K562 (cell line): ENCODE data around the gene PRMT5. TPM values are rescaled to one million over a fixed set of nuclear protein-coding genes. Genes with fewer than 3 reads are reported as not detected.

Source experiments
- CC2D1A ChIP-seq: fragments of 450-650 bp; IDR thresholded peaks from 2 replicates; pipeline ENCODE4 v1.6.1; 2017; ENCODE audit warnings: mild to moderate bottlenecking
- ETV6 ChIP-seq, 3 experiments: fragments of 150-350 bp in 1 of 3; sonication (generic) in 1 of 3; formaldehyde crosslinking in 1 of 3; IDR thresholded peaks; 2 replicates each; pipeline versions ENCODE4 v1.6.1 to v1.8.0; 2014 to 2022; ENCODE audit warnings: borderline replicate concordance in 2 of 3, low read depth in 2 of 3, antibody characterized with exemption in 1 of 3, low read length in 1 of 3, mild to moderate bottlenecking in 1 of 3, missing genetic modification reagents in 1 of 3
- GATAD2A ChIP-seq: fragments of 450-650 bp; IDR thresholded peaks from 2 replicates; pipeline ENCODE4 v1.6.1; 2017
- ILF3 ChIP-seq: fragments of 450-650 bp; IDR thresholded peaks from 2 replicates; pipeline ENCODE4 v1.6.1; 2018; ENCODE audit warnings: antibody characterized with exemption, mild to moderate bottlenecking, moderate library complexity, borderline replicate concordance
- KAT2B ChIP-seq: IDR thresholded peaks from one replicate; pipeline ENCODE4 v1.6.1; 2012; ENCODE audit warnings: low read depth, mild to moderate bottlenecking, control low read depth, inconsistent platforms, low read length, moderate library complexity
- KLF1 ChIP-seq: fragments of 450-650 bp; IDR thresholded peaks from 2 replicates; pipeline ENCODE4 v1.6.1; 2016; ENCODE audit warnings: missing genetic modification characterization, missing compliant biosample characterization
- MECOM ChIP-seq: fragments of 250-450 bp; sonication (Bioruptor Pico); IDR thresholded peaks from 2 replicates; pipeline ENCODE4 v1.8.0; 2022; ENCODE audit warnings: inconsistent platforms
- MITF ChIP-seq: IDR thresholded peaks from 2 replicates; pipeline ENCODE4 v1.6.1; 2014; ENCODE audit warnings: antibody characterized with exemption
- PHF8 ChIP-seq: fragments of 200-600 bp; sonication (generic); IDR thresholded peaks from 2 replicates; pipeline ENCODE4 v1.6.1; 2012; ENCODE audit warnings: mixed run types, mild to moderate bottlenecking, inconsistent platforms, low read length, moderate library complexity, borderline replicate concordance
- RB1 ChIP-seq: fragments of 450-650 bp; IDR thresholded peaks from 2 replicates; pipeline ENCODE4 v1.6.1; 2017; ENCODE audit warnings: low read depth, mild to moderate bottlenecking
- U2AF1 ChIP-seq: fragments of 200-400 bp; formaldehyde crosslinking; optimal IDR thresholded peaks from 2 replicates; pipeline ENCODE3; 2017; ENCODE audit warnings: mild to moderate bottlenecking, low read depth, low read length, moderate library complexity
- U2AF2 ChIP-seq: fragments of 200-400 bp; formaldehyde crosslinking; optimal IDR thresholded peaks from 2 replicates; pipeline ENCODE3; 2017; ENCODE audit warnings: low read depth, mild to moderate bottlenecking, low read length
- ZHX1 ChIP-seq: fragments of 150-350 bp; conservative IDR thresholded peaks from 2 replicates; pipeline ENCODE4 v1.6.1; 2014; ENCODE audit warnings: low read length
- ZNF263 ChIP-seq: sonication (generic); formaldehyde crosslinking; IDR thresholded peaks from 2 replicates; pipeline ENCODE4 v1.8.0; 2022; ENCODE audit warnings: mild to moderate bottlenecking, missing genetic modification reagents, borderline replicate concordance
- ZNF444 ChIP-seq: fragments of 250-450 bp; sonication (Bioruptor Pico); IDR thresholded peaks from 2 replicates; pipeline ENCODE4 v1.4.0; 2020; ENCODE audit warnings: mild to moderate bottlenecking, moderate library complexity
- ZNF586 ChIP-seq: fragments of 450-650 bp; formaldehyde crosslinking; conservative IDR thresholded peaks from 2 replicates; pipeline ENCODE4 v1.4.0; 2020; ENCODE audit warnings: mild to moderate bottlenecking, moderate library complexity
- polyA plus RNA-seq, 8 experiments: library from polyadenylated mRNA; depleted of rRNA in 4 of 8; stranded (reverse) in 5 of 8; unstranded in 3 of 8; fragments of >200 nt; fragmentation: Nextera tagmentation in 2 of 8; fragmentation: Illumina TruSeq in 1 of 8; extraction: Ambion mirVana in 2 of 8; extraction: Trizol in 1 of 8; gene quantifications; 2 replicates each; pipeline versions ENCODE4 v1.2.1 to v1.2.3, GENCODE V29; 2011 to 2014; ENCODE audit warnings: inconsistent platforms in 1 of 8, missing spikeins in 1 of 8
- total RNA-seq, 7 experiments: library from RNA; depleted of rRNA in 6 of 7; stranded (reverse); fragments of >200 nt in 6 of 7; fragmentation: Illumina TruSeq in 2 of 7; extraction: Trizol in 2 of 7; gene quantifications; 2 replicates each; pipeline versions ENCODE4 v1.2.1 to v1.2.3, GENCODE V29; 2011 to 2021; ENCODE audit warnings: low replicate concordance in 1 of 7
- TF ChIP-seq, protein P1 (sequence below): sonication (generic); formaldehyde crosslinking; IDR thresholded peaks from 2 replicates; pipeline ENCODE4 v1.4.0; 2020; ENCODE audit warnings: mild to moderate bottlenecking, missing genetic modification reagents
- TF ChIP-seq, protein P2 (sequence below): fragments of 450-650 bp; IDR thresholded peaks from one replicate; pipeline ENCODE4 v1.6.1; 2018; ENCODE audit warnings: mild to moderate bottlenecking, moderate library complexity; ENCODE audit not compliant: partially characterized antibody

PRMT5 gene
- total and polyA plus RNA-seq, 9 of the 15 experiments (the other 6 are each of a cell fraction or from before 2014, with no cell fraction given) = 114 to 552 (median 222) TPM

DNA sequence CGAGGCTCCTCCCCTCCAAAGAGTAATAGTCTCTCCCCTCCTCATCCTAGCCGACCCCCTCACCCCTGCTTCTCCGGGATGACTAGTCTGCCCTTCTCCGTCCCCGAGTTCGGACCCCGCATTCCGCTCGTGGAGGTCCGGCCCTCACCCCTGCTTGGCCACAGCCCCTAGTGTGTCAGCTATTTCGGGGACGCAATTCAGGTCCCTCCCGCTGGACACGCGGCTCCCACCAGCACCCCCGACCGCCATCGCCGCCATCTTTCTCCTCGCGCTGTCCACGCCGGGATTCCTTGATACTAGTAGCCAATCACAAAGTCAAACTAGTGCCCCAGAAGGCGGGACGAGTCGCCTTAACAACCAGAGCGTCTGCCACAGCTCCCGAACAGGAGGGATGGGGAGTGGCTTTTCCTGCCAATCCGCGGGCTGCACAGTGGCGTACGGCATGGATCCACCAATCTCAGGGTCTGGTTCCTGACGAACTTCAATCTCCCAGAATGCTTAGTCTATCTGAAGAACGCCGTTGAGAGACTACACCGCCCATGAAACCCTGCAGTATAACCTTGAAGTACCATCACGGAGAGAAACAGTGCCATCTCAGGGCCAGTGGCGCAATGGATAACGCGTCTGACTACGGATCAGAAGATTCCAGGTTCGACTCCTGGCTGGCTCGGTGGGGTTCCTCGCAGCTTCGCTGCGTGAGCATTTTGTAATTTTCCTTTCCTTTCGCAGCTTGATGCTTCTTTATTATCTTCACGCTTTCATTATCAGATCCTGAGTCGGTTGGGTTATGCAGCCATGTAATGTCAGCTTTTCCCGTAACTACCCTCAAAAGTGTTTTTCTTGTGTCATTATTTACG, at the start of gene PRMT5 (continued):
- TF ChIP-seq, protein P1, sequence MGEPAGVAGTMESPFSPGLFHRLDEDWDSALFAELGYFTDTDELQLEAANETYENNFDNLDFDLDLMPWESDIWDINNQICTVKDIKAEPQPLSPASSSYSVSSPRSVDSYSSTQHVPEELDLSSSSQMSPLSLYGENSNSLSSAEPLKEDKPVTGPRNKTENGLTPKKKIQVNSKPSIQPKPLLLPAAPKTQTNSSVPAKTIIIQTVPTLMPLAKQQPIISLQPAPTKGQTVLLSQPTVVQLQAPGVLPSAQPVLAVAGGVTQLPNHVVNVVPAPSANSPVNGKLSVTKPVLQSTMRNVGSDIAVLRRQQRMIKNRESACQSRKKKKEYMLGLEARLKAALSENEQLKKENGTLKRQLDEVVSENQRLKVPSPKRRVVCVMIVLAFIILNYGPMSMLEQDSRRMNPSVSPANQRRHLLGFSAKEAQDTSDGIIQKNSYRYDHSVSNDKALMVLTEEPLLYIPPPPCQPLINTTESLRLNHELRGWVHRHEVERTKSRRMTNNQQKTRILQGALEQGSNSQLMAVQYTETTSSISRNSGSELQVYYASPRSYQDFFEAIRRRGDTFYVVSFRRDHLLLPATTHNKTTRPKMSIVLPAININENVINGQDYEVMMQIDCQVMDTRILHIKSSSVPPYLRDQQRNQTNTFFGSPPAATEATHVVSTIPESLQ (CRISPR knock-in tag) = no peak
- TF ChIP-seq ILF3 = no peak
- TF ChIP-seq ZNF444 (CRISPR knock-in tag) = no peak
- TF ChIP-seq KLF1 (tag) = no peak; the same call in 1 of the 2 replicates
- no peak for TF ChIP-seq GATAD2A
- no peak for TF ChIP-seq U2AF2
- TF ChIP-seq MITF = no peak
- TF ChIP-seq KAT2B = no peak
- peak; percentile 90 for TF ChIP-seq RB1
- 0 out of 2 replicates have a peak, but pooled peaks have one; percentile 8 for TF ChIP-seq CC2D1A
- TF ChIP-seq MECOM (CRISPR knock-in tag) = peak; percentile 63; the same call in 1 of the 2 replicates
- TF ChIP-seq ZNF263 (CRISPR knock-in tag) = no peak
- no peak for TF ChIP-seq ETV6 (IDR thresholded peaks at IDR 0.05; ENCODE audit: borderline replicate concordance in 1 of 2, low read depth in 2 of 2, low read length in 1 of 2)
- no peak for TF ChIP-seq ETV6 (CRISPR knock-in tag; IDR thresholded peaks at IDR 0.05; ENCODE audit: borderline replicate concordance)
- TF ChIP-seq, protein P2, sequence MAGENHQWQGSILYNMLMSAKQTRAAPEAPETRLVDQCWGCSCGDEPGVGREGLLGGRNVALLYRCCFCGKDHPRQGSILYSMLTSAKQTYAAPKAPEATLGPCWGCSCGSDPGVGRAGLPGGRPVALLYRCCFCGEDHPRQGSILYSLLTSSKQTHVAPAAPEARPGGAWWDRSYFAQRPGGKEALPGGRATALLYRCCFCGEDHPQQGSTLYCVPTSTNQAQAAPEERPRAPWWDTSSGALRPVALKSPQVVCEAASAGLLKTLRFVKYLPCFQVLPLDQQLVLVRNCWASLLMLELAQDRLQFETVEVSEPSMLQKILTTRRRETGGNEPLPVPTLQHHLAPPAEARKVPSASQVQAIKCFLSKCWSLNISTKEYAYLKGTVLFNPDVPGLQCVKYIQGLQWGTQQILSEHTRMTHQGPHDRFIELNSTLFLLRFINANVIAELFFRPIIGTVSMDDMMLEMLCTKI = no peak
- TF ChIP-seq U2AF1 = no peak
- peak; percentile 99 for TF ChIP-seq PHF8
- peak; percentile 84; the same call in 1 of the 2 replicates for TF ChIP-seq ZHX1
- TF ChIP-seq ZNF586 = no peak
